Measurements from ENCODE around the gene KLHDC8A.

DNA sequence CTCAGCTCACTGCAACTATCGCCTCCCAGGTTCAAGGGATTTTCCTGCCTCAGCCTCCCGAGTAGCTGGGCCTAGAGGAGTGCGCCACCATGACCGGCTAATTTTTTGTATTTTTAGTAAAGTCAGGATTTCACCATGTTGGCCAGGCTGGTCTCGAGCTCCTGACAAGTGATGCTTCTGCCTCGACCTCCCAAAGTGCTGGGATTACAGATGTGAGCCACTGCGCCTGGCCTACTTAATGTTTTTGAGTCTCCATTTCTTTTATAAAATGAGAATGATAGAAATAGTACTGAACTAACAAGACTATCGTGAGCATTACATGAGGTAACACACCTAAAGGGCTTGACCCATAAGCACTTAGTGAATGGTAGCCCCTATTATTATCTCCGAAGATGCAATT is 56.6 kb downstream of the KLHDC8A start:
- TF ChIP-seq, protein P1, sequence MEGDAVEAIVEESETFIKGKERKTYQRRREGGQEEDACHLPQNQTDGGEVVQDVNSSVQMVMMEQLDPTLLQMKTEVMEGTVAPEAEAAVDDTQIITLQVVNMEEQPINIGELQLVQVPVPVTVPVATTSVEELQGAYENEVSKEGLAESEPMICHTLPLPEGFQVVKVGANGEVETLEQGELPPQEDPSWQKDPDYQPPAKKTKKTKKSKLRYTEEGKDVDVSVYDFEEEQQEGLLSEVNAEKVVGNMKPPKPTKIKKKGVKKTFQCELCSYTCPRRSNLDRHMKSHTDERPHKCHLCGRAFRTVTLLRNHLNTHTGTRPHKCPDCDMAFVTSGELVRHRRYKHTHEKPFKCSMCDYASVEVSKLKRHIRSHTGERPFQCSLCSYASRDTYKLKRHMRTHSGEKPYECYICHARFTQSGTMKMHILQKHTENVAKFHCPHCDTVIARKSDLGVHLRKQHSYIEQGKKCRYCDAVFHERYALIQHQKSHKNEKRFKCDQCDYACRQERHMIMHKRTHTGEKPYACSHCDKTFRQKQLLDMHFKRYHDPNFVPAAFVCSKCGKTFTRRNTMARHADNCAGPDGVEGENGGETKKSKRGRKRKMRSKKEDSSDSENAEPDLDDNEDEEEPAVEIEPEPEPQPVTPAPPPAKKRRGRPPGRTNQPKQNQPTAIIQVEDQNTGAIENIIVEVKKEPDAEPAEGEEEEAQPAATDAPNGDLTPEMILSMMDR (IDR thresholded peaks at IDR 0.05; ENCODE audit: low read depth, low read length): no peak
- TF ChIP-seq EZH2phosphoT487 (IDR thresholded peaks at IDR 0.05; ENCODE audit: low read depth): no peak
